HG03039 (cell line): ENCODE measurements around the gene DEXI.
"Not testable (repeated sequence)": the region's sequence is repeated elsewhere in the genome, so short reads cannot be mapped to it uniquely, and the experiment has no call there.

Experiments
- ATAC-seq: cut with Tn5 transposase; IDR thresholded peaks from one replicate; pipeline ENCODE4 v1.9.1; 2021; ENCODE audit warnings: mild to moderate bottlenecking, moderate library complexity; ENCODE audit not compliant: unreplicated experiment

DEXI gene

DNA sequence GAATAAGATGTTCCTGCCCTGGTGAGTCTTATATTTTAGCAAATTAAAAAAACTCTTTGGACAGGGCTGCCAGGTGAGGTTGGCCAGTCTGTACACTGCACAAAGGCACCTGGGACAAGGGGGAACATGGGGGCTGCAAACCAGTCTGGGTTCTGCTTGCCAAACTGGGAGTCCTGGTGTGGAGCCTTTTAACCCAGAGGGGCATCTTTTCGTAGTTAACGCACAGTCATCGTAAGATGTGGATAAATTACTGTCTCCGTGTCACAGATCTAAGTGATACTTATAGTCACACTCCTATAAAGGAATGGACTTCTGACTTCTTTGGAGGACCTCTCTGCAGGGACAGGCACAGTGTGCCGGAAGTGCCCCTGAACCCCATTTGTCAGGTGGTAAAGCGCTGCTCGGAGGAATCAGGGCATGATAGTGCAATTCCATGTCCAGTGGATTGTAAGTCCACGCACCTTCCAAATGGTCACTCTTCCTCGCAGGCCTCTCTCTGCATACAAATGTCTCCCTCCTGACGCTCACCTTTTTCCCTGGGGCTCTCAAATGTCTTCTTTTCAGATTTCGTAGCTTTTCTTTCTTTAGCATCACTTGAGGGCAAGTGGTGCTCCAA is 14.7 kb downstream of the DEXI start:
- no peak for ATAC-seq

DNA sequence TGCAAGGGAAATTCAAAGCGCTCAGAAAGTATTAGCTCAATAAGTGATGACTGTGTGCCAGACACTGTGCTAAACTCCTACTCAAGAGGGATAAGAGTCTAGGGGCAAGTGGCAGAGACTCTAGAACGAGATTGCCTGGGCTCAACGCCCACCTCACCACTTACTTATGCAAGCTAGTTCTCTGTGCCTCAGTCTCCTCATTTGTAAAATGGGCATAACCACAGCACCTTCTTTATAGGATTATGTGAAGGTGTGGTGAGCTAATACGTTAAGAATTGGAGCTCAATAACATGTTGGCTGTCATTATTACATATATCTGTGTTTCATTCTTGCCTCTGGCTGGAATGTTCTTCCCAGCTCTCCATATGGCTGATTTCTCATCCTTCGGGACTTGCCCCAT is 15.4 kb downstream of the DEXI start:
- ATAC-seq = no peak

DNA sequence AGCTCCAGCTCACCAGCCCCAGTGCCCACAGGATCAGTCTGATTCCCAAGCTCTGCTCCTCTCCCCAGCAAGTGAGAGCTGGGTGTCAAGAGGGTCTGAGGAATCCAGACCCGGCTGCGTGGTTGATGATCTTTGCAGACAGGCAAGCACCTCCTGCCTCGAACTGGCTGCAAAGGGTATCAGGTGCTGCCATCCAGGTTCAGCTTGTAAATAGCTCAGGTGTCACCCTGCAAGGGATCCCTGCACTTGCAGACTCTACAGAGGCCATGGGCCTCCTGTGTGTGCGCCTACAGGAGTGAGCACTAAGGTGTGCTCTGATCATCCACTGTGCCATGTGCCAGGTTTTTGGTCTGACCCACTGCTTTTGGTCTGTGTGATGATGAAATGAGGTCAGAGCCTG is 16.2 kb downstream of the DEXI start:
- no peak for ATAC-seq

DNA sequence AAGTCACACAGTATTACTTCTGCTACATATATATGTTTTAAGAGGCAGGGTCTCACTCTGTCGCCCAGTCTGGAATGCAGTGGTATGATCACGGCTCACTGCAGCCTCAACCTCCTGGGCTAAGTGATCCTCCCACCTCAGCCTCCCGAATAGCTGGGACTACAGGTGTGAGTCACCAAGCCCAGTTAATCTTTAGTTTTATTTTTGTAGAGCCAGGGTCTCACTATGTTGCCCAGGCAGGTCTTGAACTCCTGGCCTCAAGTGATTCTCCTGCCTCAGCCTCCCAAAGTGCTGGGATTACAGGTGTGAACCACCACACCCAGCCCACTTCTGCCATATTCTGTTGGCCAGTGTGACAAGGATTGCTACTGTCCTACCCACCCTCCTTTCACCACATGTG is 17.0 kb downstream of the DEXI start:
- ATAC-seq = not testable (repeated sequence)

DNA sequence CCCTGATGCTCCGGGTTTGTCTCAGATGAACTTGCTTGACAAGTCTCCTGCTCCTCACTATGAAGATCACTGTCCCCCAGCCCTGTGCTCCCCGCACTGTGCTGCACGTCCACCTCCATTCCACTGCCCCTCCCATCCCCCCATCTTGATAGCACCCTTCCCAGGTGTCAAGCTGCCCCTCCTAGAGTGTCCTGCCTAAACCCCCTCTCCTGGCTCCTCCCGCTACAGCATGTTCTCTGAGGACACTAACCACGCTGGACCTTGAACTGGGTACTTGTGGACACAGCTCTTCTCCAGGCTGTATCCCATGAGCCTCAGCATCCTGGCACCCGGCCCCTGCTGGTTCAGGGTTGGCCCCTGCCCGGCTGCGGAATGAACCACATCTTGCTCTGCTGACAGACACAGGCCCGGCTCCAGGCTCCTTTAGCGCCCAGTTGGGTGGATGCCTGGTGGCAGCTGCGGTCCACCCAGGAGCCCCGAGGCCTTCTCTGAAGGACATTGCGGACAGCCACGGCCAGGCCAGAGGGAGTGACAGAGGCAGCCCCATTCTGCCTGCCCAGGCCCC is 18.5 kb downstream of the DEXI start:
- ATAC-seq = no peak

DNA sequence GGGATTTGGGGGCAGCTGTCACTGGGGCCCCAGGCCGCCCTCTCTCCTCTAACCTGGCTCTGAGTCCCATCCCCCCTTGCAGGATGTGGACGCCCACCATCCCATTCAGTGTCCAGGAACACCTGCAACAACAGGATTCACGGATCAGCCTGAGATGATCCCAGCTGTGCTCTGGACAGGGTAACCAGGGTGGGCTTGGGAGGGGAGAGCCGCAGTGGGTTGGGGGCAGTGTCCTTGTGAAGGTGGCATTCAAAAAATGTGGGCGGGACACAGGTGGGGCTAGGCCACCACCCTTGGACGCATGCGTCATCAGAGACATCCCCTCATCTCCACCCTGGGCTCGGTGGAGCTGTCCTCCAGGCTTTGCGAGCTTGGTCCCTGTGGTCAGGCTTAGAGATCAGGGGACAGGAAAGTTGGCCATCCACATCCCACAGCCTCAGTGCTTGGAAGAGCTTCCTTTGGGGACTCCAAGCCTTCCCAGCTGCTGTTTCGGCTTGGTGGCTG is 19.1 kb downstream of the DEXI start:
- no peak for ATAC-seq

DNA sequence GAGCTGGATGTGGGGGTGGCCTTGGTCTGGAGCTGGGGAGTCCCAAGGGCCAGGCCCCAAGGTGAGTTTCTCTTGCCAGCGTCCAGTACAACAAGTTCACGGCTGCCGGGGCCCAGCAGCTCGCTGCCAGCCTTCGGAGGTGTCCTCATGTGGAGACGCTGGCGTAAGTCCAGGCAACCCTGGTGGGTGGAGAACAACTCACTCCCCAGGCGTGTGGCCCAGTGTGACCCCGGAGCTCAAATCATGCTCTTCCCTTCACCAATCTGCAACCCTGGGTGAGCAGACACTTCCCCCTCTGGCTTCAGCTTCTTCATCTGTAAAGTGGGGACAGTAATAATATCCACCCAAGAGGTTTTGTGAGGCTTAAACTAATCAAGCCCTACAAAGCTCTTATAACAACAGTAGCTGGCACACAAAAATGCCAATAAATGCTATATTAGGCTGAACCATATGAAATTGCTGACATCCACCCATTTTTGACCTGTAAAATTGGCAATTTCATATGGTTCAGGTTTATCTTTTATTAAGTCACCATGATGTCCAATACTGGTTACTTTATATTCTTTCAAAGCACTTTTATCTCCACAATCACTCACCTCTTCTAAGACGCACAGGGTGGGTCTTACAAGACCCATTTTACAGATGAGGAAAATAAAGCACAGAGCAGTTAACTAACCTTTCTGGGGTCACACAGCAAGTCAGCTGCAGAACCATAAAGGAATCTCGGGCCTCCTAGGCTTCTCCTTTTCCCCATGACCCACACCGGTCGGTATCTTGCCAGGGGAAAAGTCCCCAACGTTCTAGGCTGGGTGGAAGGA is 19.7 kb downstream of the DEXI start:
- no peak for ATAC-seq

DNA sequence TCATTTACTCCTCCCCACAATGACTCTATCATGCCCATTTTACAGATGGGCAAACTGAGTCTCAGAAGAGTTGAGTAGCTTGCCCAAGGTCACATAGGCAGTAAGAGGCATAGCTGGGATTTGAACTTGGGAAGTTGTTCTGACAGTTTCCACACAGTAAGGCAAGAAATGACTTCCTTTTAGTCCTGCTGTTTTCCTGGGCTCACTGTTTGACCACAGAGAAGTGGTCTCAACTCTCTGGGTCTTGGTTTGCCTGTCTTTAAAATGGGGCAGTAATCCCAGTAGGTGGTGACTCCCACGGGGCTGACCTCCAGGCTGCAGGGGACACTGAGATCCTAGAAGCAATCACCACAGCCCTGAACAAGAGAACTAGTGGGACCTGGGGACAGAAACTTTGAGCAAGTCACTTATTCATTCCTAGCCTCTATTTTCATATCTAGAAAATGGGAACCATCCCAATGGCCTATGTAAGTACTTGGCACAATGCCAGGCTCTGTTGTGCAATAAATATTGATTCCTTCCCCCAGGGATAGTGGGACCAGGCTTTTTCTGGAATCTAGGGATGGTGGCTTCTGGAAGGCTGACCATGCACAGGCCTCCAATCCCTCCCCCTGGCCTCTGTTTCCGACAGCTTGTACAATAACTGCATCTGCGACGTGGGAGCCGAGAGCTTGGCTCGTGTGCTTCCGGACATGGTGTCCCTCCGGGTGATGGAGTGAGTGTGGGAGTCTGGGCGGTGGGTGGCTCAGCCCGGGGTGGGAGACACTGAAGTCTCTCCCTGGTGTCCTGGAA is 20.5 kb downstream of the DEXI start:
- ATAC-seq = no peak

DNA sequence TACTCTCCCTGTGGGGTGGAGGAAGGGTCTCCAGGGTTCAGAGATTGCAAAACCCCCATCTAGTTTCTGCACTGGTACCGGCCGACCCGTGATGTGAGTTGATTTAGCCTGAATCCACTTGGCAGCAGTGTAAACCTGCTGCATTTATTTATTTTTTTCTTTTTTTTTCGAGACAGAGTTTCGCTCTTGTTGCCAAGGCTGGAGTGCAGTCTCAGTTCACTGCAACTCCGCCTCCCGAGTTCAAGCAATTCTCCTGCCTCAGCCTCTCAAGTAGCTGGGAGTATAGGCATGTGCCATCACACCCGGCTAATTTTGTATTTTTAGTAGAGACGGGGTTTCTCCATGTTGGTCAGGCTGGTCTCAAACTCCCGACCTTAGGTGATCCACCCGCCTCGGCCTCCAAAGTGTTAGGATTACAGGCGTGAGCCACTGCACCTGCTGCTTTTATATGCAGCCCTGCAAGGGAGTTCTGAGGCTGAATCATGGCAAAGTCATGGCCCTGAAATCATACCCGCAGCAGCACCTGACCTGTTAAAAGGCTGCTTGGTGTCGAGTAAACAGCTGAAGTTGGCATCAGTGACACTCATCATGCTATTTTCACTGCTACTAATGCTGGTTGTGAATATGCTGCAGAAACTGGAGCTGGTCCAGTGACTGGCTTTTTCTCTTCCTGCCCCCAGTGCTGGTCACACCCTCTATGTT is 21.4 kb downstream of the DEXI start:
- no peak for ATAC-seq

DNA sequence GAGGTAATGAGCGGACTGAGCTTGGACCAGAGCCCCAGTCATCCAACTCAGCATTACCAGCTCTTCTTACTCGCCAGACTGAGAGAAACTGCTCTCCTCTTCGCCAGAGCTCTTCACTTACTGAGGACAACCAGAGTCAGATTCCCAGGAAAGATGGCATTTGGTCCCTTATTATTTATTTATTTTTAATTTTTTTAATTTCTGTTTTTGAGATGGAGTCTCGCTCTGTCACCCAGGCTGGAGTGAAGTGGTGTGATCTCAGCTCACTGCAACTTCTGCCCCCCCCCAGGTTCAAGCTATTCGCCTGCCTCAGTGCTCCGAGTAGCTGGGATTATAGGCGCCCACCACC is 23.3 kb downstream of the DEXI start:
- ATAC-seq = no peak

DNA sequence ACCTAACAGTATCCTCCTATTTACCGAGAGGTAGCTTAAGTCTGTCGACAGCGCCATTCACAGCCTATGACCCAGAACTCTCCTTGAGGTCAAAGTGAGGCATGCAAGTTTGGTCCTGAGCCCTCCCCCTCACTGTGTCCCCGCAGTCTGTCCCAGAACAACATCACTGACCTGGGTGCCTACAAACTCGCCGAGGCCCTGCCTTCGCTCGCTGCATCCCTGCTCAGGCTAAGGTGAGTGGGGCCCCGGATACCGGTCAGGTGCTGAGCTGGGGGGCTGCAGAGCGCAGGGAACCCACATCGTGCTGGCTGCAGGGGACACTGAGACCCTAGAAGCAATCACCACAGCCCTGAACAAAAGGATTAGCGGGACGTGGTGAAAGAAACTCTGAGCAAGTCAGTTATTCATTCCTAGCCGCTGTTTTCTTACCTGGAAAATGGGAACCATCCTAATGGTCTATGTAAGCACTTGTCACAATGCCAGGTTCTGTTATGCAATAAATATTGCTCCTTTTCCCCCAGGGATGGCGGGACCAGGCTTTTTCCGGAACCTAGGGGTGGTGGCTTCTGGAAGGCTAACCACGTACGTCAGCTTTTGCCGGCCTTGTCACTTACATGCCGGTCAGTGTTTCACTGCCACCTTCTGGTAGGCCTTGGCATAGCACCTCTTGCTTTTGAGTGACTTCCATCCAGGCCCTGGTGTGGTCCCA is 23.8 kb downstream of the DEXI start:
- ATAC-seq = peak; percentile 67

DNA sequence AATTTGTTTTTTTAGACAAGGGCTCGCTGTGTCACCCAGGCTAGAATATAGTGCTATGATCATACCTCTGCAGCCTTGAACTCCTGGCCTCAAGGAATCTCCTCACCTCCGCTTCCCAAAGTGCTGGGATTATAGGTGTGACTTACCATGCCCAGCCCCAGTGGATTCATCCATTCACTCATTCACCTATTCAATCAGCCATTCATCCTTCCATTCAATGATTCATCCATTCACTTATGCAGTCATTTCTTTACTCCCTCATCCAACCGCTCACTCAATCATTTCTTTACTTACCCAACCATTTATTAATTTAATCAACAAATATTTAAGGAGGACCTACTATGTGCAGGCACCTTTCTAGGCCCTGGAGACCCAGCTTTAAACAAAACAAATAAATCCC is 25.7 kb downstream of the DEXI start:
- no peak for ATAC-seq

DNA sequence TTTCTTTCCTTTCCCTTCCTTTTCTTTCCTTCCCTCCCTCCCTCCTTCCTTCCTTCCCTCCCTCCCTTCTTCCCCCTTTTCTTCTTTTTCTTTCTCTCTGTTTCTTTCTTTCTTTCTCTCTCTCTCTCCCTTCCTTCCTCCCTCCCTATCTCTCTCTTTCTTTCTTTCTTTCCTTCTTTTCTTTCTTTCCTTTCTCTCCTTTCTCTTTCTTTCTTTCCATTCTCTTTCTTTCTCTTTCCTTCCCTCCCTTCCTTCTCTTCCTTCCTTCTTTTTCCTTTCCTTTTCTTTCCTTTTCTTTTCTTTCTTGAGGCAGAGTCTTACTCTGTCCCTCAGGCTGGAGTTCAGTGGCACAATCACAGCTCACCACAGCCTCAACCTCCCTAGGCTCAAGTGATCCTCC is 31.0 kb downstream of the DEXI start:
- no peak for ATAC-seq

DNA sequence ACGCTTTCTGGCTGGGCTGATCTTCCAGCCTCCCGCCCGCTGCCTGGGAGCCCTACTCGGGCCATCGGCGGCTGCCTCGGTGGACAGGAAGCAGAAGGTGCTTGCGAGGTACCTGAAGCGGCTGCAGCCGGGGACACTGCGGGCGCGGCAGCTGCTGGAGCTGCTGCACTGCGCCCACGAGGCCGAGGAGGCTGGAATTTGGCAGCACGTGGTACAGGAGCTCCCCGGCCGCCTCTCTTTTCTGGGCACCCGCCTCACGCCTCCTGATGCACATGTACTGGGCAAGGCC is 34.6 kb downstream of the DEXI start:
- no peak for ATAC-seq

DNA sequence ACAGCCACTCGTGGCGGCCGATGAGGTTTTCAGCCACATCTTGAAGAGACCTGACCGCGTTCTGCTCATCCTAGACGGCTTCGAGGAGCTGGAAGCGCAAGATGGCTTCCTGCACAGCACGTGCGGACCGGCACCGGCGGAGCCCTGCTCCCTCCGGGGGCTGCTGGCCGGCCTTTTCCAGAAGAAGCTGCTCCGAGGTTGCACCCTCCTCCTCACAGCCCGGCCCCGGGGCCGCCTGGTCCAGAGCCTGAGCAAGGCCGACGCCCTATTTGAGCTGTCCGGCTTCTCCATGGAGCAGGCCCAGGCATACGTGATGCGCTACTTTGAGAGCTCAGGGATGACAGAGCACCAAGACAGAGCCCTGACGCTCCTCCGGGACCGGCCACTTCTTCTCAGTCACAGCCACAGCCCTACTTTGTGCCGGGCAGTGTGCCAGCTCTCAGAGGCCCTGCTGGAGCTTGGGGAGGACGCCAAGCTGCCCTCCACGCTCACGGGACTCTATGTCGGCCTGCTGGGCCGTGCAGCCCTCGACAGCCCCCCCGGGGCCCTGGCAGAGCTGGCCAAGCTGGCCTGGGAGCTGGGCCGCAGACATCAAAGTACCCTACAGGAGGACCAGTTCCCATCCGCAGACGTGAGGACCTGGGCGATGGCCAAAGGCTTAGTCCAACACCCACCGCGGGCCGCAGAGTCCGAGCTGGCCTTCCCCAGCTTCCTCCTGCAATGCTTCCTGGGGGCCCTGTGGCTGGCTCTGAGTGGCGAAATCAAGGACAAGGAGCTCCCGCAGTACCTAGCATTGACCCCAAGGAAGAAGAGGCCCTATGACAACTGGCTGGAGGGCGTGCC is 35.1 kb downstream of the DEXI start:
- ATAC-seq = no peak

DNA sequence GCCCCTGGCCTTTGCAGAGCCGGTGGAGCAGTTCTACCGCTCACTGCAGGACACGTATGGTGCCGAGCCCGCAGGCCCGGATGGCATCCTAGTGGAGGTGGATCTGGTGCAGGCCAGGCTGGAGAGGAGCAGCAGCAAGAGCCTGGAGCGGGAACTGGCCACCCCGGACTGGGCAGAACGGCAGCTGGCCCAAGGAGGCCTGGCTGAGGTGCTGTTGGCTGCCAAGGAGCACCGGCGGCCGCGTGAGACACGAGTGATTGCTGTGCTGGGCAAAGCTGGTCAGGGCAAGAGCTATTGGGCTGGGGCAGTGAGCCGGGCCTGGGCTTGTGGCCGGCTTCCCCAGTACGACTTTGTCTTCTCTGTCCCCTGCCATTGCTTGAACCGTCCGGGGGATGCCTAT is 35.8 kb downstream of the DEXI start:
- no peak for ATAC-seq

DNA sequence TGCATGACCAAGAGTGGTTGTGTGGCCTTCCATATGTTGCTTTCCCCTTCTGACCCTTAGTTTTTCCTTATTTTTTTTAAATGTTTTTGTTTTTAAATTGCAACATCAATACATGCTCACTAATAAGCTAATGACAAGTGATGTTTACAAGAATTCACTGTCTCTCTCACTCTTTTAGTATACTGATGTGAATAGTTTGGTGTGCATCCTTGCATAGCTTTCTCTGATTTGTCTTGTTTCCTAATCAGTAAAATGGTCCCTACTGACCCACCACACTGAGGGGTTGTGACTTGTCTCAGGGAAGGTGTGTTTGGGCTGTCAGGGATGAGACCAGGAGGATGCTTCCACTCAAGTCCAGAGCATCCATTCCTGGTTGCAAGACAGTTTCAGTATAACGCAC is 39.3 kb downstream of the DEXI start:
- no peak for ATAC-seq

DNA sequence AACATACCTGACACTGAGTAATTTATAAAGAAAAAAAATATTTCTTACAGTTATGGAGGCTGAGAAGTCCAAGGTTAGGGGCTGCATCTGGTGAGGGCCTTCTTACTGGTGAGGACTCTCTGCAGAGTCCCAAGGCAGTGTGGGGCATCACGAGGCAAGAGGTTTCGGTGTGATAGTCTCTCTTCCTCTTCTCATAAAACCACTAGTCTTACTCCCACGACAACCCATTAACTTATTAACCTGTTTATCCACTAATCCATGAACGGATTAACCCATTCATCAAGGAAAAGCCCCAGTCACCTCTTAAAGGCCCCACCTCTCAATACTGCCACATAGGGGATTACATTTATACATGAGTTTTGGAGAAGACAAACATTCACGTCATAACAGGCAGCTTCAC is 45.1 kb downstream of the DEXI start:
- ATAC-seq = no peak

DNA sequence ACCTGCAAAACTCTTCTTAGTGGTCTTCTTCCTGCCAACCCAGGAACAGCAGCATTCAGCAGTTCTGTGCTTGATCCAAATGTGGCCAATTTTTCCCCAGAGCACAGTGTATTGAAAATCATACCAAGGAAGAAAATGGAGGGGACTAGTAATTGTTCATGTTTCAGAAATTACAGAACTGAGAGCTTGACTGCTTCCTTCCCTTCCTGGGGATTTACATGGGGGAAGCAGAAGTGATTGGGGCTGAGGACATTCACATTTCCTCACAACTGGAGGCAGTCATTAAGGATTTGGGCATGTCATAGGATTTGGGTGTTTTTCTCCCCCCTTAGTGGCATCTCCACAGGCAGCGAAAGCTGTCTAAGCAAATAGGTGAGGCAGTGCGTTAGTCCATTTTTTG is 45.5 kb downstream of the DEXI start:
- no peak for ATAC-seq

DNA sequence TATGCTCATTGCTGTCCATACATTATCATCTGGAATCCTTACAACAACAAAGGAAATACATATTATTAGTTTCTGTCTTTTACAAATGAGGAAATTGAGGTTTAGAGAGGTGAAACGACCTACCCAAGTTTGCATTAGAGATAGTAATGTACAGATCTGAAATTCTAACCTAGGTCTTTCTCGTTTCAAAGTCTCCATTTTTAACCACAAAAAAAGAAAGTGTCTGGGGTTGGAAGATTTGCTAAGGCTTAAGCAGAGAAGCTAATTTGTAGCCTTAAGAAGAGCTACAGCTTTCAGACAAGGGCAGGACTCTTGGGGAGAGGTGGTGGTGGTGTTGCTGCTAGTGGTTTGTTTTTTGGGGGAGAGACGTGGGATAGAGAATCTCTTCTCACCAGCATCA is 46.1 kb downstream of the DEXI start:
- no peak for ATAC-seq
